ENCODE measurements around the gene PCGF3.

Gene PCGF3

DNA sequence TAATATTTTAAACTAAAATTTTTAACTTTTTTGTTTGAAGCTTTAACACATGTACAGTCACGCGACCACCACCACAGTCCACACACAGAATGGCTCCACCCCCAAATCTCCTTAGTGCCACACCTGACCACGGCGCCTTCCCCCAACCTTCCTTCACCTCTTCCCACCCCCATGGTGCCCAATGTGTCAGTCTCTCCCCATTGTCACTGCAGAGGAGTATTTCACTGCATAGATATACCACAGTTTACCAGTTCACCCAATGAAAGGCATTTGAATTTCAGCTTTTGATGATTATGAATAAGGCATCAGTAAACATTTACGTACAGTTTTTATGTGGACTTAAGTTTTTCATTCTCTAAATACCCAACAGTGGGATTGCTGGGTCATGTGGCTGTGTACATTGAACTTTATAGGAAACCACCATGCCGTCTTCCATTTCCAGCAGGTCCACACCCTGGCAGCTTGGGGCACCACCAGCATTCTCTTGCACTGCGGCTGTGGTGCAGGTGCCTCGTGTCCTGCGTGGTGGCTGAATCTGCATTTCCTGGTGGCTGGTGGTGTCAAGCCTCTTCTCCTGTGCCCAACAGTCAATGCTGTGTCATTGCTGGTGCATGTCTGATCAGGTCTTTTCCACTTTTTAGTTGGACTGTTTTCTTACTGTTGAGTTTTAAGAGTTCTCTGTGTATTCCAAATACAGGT is 71.3 kb downstream of the PCGF3 start:
- TF ChIP-seq, protein P1, sequence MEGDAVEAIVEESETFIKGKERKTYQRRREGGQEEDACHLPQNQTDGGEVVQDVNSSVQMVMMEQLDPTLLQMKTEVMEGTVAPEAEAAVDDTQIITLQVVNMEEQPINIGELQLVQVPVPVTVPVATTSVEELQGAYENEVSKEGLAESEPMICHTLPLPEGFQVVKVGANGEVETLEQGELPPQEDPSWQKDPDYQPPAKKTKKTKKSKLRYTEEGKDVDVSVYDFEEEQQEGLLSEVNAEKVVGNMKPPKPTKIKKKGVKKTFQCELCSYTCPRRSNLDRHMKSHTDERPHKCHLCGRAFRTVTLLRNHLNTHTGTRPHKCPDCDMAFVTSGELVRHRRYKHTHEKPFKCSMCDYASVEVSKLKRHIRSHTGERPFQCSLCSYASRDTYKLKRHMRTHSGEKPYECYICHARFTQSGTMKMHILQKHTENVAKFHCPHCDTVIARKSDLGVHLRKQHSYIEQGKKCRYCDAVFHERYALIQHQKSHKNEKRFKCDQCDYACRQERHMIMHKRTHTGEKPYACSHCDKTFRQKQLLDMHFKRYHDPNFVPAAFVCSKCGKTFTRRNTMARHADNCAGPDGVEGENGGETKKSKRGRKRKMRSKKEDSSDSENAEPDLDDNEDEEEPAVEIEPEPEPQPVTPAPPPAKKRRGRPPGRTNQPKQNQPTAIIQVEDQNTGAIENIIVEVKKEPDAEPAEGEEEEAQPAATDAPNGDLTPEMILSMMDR (IDR thresholded peaks at IDR 0.05; ENCODE audit: low read depth, low read length) = no peak
- H3K4me3 ChIP-seq (ENCODE audit: low read depth, low read length) = no peak overlapping the region

DNA sequence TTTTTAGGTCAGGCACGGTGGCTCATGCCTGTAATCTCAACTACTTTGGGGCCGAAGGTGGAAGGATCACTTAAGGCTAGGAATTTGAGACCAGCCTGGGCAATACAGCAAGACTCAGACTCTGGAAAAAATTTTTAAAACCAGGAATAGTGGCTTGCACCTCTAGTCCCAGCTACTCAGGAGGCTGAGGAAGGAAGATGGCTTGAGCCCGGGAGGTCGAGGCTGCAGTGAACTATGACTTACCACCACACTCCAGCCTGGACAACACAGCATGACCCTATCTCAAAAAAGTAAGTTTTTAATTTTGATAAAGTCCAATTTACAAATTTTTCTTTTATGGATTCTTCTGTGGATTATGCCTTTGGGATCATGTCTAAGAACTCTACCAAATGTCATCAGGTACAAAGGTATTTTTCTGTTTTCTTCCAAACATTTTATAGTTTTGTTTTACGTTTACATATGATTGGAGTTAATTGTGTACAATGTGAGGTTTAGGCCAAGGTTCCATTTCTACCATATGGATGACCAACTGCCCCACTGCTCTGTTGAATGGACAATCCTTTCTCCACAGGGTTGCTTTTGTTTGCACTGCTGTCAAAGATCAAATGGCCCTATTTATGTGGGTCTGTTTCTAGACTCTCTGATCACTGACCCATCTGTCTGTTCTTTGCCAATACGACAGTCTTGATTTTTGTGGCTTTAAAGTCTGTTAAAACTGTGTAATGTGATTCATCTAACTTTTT is 72.1 kb downstream of the PCGF3 start:
- TF ChIP-seq, protein P1 (IDR thresholded peaks at IDR 0.05; ENCODE audit: low read depth, low read length) = no peak
- H3K4me3 ChIP-seq (ENCODE audit: low read depth, low read length) = no peak overlapping the region

DNA sequence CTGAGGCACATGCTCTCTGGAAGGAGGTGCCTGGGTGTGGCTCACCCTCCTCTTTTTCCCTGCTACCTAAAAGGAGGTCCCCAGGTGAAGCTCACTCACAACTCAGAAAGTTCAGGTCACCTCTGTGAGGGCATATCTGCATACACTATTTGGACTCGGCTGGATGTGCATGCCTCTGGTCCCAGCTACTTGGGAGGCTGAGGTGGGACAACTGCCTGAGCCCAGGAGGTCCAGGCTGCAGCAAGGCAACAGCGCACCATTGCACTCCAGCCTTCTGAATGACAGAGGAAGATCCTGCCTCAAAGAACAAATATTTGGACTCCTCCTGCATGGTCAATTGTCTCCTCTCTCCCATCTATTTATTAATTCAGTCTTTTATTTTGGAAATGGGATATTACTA is 73.9 kb downstream of the PCGF3 start:
- no peak overlapping the region for H3K4me3 ChIP-seq (ENCODE audit: low read depth, low read length)
- TF ChIP-seq, protein P1 (IDR thresholded peaks at IDR 0.05; ENCODE audit: low read depth, low read length) = no peak

DNA sequence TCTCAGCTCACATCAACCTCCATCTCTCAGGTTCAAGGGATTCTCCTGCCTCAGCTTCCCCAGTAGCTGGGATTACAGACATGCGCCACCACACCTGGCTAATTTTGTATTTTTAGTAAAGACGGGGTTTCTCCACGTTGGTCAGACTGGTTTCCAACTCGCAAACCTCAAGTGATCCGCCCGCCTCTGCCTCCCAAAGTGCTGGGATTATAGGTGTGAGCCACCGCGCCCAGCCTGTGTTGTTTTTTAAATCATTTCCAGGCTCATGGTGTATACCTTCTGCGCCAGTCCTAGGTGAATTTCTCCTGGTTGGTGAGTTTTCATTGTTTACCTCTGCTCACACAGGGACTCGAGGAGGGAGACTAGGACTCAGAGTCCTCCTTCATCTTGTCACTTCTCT is 74.6 kb downstream of the PCGF3 start:
- H3K4me3 ChIP-seq (ENCODE audit: low read depth, low read length) = peak overlapping the region; percentile 99

DNA sequence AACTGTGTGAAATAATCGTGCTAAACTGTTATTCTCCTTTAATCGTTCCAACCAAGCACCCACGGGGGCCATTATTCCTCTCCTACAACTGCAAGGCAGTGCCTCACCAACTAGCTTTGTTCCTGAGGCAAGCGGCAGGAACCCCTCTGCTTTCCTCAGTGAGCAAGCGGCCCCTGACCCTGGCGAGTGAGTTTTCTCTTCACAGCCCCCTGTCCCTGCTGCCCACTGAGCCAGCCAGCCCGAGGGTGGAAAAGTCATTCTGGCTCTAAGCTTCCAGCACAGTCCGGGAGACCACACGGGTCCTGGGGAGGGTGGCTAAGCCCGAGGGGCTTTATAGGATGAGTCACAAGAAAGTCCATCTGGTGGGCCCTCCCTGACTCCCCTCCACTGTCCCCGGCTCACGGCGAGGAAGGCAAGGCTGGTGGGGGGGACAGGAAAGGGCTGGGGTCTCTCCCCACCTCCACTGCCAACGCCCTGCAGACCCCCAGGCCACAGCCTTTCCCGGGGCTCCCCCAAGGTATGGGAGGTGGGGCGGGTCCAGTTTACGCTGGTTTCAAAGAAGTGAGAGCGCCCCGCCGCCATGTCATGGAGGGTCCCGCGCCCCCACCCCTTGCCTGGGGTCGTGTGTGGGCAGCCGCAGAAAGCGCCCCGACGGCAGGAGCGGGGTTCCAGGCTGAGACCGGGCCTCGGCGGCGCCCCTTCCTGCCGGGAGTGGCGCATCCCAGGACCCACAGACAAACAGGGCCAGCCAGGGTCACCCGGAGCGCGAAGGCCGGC is 75.3 kb downstream of the PCGF3 start:
- H3K4me3 ChIP-seq (ENCODE audit: low read depth, low read length) = peak overlapping the region; percentile 99
- TF ChIP-seq, protein P1 (IDR thresholded peaks at IDR 0.05; ENCODE audit: low read depth, low read length) = no peak

DNA sequence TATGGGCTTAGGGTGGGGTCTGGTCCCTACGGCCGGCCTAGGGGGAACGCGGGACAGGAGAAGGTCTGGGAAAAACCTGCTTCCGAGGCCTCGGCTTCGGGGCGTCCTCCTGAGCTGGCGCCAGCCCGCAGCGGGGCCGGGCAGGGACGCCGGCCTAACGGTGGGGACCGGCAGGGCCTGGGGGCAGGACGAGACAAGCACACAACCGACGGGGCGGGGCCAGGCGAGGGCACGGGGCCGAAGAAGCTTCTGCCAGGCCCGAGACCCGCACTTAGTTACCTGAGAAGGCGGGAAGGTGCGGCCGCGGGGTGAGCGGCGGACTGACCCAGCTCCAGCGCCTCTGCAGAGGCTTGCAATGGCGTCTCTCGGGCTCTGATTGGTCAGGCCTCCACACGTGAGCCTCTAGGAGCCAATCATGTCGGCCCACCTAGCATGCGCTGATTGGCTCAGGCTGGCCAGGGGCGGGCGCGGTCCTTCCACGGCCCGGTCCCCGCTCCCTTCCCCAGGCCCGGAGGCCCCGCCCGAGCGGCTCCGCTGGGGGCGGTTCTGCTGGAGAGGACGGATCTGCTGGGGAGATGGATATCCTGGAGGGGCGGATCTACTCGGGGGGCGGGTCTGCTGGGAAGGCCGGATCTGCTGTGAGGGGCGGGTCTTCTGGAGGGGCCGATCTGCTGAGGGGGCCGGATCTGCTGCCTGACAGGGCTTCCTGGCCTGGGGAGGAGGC is 76.0 kb downstream of the PCGF3 start:
- TF ChIP-seq, protein P1 (IDR thresholded peaks at IDR 0.05; ENCODE audit: low read depth, low read length) = no peak
- H3K4me3 ChIP-seq (ENCODE audit: low read depth, low read length) = peak overlapping the region; percentile 99
